Smooth muscle cell of the umbilical artery (primary cell): Measurements from ENCODE around the gene TDRD10. TPM values are rescaled to one million over a fixed set of nuclear protein-coding genes. Genes with fewer than 3 reads are reported as not detected.

ENCODE experiments used
- total RNA-seq: library from RNA; depleted of rRNA; stranded (reverse); fragments of >200 nt; gene quantifications from 2 replicates; pipeline ENCODE4 v1.2.3, GENCODE V29; 2014

Gene TDRD10, protein sequence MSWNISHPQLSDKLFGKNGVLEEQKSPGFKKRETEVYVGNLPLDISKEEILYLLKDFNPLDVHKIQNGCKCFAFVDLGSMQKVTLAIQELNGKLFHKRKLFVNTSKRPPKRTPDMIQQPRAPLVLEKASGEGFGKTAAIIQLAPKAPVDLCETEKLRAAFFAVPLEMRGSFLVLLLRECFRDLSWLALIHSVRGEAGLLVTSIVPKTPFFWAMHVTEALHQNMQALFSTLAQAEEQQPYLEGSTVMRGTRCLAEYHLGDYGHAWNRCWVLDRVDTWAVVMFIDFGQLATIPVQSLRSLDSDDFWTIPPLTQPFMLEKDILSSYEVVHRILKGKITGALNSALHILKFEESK
- not detected in 2 replicates for total RNA-seq

DNA sequence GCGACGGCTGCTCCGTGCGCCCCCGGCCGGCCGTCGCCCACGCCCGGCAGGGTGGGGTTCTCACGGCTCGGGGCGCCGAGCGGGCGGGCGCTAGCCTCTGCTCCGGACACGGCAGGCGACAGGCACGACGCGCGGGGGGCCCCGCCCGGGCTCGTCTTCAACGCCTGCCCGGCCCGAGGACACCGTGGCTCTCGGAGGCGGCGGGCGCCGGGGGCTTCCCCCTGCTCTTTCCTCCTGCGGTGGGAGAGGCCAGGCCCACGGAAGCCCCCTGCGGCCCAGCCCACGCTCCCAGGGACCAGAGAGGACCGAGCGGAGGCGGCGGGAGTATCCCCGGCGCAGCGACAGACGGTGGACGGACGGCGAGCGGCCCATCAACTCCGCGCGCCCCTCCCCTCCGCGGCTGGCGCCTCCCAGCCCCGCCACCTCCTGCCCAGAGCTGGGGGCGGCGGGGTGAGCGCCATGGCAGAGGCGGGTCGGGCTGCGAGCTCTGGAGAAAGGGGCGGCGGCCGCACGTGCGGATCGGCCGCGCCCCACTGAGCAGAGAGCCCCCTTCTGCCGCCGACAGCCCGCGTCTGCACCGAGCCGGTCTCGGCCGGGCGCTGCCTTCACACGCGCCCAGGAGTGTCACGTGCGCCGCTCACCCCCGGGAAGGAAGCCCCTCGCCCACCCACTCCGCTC lies at the start of gene TDRD10, which contains the start of gene SHE:
Gene TDRD10, plus strand, starts transcription at position 154 of the 678 bp plus-strand sequence. CDS start 4,685 bp downstream, outside the sequence.
Gene SHE, minus strand, starts transcription at position 347 of the 678 bp plus-strand sequence. CDS start 386 bp downstream, outside the sequence.

GRCh38 chr1:154557939-154558719 lies 56.1 kb downstream of the TDRD10 start, which contains the start of gene UBE2Q1:
Gene UBE2Q1 (minus strand): TSS chr1:154558662. CDS start chr1:154558553, 109 bp downstream.

GRCh38 chr1:154567386-154568156 lies 65.6 kb downstream of the TDRD10 start, which contains the start of gene CHRNB2:
Gene CHRNB2 (plus strand): TSS chr1:154567778. CDS start chr1:154568045, 267 bp downstream.

Other genes with a start within 250 kb of the TDRD10 start
- 68.2 and 117 TPM in 2 replicates for gene HAX1, start 229.6 kb upstream of the TDRD10 start, total RNA-seq
- gene AQP10, start 181.1 kb upstream of the TDRD10 start, total RNA-seq, result 0.05 TPM in 1 of 2 replicates, not detected in the other
- 144 and 176 TPM in 2 replicates for gene ATP8B2, start 176.7 kb upstream of the TDRD10 start, total RNA-seq
- gene IL6R, start 96.9 kb upstream of the TDRD10 start, total RNA-seq, result 0.30 and 1.1 TPM in 2 replicates
- gene SHE, start 193 bp downstream of the TDRD10 start, total RNA-seq, result under 0.01 and 0.05 TPM in 2 replicates
- 27.6 and 36.1 TPM in 2 replicates for gene UBE2Q1, start 56.4 kb downstream of the TDRD10 start, total RNA-seq
- gene CHRNB2, start 65.6 kb downstream of the TDRD10 start, total RNA-seq, result under 0.01 and 0.05 TPM in 2 replicates
- gene ADAR, start 106.0 kb downstream of the TDRD10 start, total RNA-seq, result 76.0 and 123 TPM in 2 replicates